Measurements from ENCODE around the gene RAMP3.
A peak's percentile ranks its signal among the peaks of the same experiment; 100 is the strongest.
"Not testable (repeated sequence)": the region's sequence is repeated elsewhere in the genome, so short reads cannot be mapped to it uniquely, and the experiment has no call there.

Gene RAMP3

DNA sequence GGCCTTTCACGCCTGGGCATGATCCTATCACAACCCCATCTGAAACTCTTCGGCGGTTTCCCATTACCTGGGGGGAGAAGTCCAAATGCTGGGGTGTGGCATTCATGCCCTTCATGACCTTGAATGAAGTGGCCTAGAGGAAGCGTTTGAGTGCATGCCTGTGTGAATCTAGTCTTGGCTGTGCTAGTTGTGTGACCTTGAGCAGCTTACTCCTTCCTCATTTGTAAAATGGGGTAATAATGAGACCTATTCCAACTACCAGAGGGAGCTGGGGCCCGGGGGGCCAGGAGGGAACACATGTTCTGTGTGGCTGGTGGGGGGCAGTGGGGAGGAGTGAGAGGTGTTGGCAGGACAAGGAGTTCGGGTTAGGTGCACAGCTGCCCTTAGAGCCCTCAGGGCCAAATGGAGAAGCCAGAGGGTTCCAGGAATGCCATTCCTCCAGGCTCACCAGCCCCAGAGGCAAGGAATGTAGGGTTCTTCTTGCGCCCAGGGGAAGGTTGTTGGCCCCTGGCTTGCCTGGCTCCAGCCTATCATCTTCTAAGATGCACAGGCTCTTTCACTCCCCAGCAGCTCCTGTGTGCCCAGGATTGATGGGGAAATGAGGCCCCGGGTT lies 24.8 kb upstream of the RAMP3 start:
- no peak for DNase-seq

DNA sequence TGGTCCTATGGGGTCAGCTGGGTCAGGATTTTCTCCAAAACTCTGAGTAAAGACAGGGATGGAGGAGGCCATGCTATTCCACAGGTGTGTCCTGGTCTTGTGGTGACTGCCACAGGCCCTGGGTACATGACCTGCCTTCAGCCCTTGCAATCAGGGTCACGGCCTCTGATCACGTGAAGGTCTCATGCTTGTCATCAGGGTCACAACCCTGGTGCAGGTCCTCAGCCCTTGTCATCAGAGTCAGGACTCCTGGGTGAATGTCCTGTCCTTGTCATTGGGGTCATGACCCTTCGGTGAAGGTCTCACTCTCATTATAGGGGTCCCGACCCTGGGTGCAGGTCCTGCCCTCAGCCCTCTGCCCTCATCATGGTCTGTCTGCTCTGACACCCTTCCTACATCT lies 24.2 kb upstream of the RAMP3 start:
- no peak for DNase-seq

- DNase-seq = no peak
Observed at GRCh38 chr7:45133877-45134276, 23.7 kb upstream of the RAMP3 start.

DNA sequence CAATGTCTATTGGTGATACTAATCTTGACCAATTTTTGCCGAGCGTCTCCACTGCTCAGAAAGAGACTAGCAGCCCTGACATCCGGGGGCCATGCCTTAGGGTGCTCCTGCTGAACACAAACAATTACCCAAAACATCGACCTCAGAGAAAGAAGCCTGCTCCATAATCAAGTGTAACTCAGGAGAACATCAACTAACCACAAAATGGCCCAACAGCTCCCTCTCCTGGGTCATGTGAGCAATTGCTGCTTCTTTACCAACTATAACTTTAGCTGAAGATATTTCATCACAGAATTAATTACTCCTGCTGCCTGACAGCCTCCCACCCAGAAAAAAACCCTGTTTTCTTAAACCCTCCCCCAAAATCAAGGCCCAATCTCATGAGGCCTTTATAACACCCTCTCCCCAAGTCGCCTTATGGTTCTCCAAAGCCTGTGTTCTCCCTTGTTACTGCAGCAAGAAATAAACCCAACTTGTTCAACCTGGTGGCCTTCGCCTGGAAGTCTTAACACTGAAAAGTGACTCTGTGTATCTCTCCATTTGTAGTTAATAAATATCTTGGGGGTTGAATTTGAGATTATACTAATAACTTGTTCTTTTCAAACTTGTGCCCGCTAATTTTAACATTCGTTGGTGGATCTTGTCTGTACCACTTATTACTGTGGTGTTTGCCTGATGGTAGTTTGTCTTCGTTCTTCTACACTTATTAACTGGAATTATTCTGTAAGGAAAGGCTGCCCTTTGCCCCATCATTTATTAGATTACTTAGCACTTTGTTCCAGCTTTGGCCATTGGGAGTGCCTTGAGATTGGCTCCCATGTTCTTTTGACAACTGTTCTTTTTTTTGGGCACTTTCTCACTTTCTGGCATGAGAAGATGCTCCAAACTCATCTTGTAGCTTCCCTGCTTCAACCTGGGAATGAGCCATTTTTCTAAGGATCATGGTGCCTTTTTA lies 21.2 kb upstream of the RAMP3 start:
- DNase-seq = peak; percentile 76

DNA sequence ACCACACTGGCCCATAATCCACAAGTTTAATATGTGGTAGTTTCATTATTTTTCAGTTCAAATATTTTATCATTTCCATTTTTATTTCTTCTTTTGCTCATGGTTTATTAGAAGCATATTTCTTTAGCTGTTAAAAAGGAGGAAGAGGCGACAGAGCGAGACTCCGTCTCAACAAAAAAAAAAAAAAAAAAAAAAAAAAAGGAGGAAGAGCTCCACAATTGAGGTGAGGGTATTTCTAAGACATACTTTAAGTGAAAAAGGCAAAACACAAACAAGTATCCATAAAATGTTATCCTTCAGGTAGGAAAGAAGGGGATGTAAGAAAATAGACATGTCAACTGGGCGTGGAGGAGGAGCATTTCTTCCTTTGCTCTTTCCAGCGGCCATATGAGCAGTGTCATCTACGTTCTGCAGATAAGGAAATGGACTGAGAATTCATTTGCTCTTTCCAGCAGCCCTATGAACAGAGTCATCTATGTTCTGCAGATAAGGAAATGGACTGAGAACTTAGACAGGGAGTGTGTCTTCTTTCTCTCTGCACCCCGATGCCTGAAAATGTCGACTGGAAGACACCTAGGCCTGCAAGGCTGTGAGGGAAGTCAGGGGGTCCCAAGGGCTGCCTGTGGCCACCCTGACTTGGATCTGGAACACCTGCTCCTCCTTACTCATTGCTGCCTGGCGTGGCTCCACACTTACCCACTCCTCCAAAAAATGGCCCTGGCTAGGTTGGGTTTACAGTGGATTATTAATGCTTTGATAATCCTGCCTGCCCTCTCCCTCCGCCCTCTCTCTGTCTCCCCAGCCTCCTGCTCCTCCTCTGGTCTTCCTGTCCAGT lies 18.9 kb upstream of the RAMP3 start:
- no peak for DNase-seq

- no peak for DNase-seq
Observed at GRCh38 chr7:45140827-45141226, 16.8 kb upstream of the RAMP3 start.

DNA sequence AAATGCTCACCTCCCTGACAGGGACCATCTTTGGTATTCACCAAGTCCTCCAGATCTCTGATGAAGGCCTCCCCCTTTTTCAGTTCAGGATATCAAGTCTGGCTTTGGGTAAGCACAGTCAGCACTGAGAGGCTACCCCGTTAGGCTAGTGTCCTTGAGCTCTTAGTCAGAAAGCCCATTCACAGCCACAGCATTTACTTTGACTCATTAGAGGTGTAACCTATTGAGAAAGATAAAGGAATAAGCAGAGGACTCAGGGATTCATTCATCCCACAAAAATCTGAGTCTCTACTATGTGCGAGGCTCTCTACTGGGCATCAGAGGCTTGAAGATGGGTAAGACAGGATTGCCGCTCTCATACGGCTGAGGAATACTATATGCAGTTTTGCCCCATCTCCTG lies 14.0 kb upstream of the RAMP3 start:
- DNase-seq = no peak

DNA sequence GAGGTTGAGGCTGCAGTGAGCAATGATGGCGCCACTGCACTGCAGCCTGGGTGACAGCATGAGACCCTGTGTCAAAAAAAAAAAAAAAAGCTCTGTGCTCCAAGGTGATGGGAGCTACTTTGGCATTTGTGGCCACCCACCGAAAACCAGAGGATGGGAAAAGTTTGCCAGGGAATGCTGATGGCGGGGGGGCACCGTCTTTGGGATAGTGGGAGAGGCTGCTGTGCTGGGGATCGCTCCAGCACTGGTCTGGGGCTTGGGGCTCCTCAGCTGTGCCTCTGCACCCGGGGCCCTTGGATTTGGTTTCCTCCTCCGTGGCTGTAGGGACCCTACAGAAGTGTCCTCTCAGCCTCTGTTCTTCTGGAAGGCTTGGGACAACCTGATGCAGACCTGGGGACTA lies 11.7 kb upstream of the RAMP3 start:
- no peak for DNase-seq

- DNase-seq = no peak
Observed at GRCh38 chr7:45146531-45147379, 10.8 kb upstream of the RAMP3 start.

GRCh38 chr7:45147858-45148652 lies 9.5 kb upstream of the RAMP3 start:
- DNase-seq = no peak

DNA sequence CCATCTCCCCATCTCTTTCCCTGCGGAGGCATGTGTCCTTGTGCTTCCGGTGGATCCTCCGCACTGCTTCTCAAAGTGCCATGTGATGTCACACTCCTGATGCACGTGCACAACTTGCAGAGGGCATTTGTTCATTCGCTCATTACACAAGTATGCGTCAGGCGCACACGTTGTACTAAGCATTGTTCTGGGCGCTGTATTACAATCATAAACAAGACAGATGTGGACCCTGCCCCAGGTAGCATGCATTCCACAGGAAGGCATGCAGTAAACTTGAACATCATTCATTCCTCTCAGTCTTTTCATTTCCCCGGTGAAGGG lies 9.0 kb upstream of the RAMP3 start:
- no peak for DNase-seq

DNA sequence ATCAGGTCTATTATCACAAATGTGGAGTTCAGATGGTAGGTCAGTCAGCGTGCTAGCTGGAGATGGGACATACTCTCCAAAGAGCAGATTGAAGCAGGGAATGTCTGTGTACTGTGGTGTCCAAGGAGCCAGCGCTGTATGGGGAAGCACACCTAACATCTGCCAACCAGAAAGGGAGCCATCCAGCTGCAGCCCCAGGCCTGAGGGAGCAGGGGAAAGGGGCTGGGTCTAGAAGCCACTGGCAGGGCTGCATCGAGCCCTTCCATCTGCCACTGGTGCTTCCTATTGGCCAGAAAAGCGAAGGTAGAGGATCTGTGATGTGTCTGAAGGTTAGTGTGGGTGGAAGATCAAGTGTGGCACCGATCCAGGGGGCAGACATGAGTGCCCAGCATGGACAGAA lies 8.0 kb upstream of the RAMP3 start:
- no peak for DNase-seq

GRCh38 chr7:45150199-45150598 lies 7.4 kb upstream of the RAMP3 start:
- DNase-seq = no peak

DNA sequence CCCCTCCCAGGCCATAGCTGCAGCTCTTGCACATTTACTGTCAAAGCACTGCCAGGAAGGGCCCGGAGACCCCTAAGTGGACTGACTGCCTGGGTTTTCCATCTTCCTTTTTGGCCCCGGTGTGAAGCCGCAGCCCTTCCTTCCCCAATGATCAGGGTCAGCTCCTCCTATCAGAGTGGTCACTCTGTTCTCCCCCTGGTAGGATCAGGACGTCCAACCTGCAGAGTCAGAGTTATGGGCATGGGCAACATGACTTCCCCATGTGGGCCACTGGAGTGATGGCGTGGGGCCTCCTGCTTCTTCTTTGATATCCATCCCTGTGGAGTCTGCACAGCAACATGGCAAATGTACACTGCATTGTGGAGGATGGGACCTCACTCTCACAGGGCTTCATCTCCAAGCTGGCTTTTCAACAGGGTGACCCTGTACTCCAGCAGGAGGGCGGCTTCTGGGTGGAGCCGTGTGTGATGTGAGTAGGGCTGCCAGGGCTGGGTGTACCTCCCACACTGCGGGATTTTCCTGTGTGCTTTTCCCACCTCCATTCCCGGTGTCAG lies 6.4 kb upstream of the RAMP3 start:
- DNase-seq = no peak

DNA sequence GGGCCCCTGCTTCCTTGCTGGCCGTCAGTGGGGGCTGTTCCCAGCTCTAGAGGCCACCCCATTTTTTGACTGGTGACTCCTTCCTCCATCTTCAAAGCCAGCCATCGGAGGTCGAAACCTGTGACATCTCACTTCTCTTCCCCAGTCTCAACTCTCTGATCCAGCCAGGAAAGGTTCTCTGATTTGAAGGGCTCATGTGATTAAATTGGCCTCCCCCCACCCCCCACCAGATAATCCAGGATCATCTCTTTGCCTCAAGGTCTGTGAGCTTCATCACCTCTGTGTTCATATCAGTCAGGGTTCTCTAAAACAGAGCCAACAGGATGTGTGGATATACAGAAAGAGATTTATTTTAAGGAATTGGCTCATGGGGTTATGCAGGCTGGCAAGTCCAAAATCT lies 5.6 kb upstream of the RAMP3 start:
- no peak for DNase-seq

GRCh38 chr7:45153233-45153632 lies 4.4 kb upstream of the RAMP3 start:
- DNase-seq = no peak

DNA sequence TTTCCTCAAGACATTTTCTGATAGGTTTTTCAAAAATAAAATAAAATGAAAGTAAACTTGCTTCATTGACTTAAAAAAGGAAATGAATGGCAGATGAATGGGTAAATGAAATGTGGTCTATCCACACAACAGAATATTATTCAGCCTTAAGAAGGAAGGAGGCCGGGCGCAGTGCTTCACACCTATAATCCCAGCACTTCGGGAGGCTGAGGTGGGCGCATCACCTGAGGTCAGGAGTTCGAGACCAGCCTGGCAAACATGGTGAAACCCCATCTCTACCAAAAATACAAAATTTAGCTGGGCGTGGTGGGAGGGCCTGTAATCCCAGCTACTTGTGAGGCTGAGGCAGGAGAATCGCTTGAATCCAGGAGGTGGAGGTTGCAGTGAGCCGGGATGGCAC lies 3.7 kb upstream of the RAMP3 start:
- DNase-seq = not testable (repeated sequence)

DNA sequence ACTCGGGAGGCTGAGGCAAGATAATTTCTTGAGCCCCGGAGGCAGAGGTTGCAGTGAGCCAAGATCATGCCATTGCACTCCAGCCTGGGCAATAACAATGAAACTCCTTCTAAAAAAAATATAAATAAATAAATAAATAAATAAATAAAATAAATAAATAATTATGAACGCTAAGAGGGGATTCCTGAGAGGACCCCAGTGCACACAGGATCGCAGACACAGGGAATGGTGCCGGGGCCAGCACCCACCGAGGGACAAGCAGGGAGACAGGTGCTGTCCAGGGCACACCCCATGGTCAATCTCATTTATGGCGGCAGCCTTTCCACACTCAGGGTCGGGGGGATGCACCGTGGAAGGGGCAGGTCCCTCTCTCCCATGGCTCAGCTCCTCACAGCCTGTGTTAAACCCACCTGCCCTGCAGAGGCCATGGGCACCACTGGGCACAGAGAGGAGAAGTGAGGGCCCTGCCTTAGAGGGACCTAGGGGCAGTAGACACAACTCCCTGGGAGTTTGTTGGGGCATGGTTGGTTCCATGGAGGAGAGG lies 2.2 kb upstream of the RAMP3 start:
- DNase-seq = no peak

DNA sequence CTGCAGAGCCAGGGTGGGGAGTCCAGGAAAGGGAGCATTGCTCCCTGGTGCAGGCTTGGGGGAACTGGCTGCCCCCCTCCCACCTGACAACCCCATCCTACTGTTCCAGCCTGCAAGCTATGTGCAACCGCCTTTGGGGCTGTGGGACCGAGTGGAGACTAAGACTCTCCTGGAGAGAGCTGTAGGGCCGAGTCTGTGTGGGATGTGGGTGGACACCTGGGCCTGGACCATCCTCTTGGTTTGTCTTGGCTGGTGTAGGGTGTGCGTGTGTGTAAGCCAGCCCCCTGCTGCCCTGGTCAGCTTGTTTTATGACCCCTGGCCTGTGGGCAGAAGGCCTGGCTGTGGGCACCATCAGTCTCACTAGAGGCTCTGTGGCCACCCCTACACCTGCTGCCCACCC lies 1.6 kb upstream of the RAMP3 start:
- no peak for DNase-seq

DNA sequence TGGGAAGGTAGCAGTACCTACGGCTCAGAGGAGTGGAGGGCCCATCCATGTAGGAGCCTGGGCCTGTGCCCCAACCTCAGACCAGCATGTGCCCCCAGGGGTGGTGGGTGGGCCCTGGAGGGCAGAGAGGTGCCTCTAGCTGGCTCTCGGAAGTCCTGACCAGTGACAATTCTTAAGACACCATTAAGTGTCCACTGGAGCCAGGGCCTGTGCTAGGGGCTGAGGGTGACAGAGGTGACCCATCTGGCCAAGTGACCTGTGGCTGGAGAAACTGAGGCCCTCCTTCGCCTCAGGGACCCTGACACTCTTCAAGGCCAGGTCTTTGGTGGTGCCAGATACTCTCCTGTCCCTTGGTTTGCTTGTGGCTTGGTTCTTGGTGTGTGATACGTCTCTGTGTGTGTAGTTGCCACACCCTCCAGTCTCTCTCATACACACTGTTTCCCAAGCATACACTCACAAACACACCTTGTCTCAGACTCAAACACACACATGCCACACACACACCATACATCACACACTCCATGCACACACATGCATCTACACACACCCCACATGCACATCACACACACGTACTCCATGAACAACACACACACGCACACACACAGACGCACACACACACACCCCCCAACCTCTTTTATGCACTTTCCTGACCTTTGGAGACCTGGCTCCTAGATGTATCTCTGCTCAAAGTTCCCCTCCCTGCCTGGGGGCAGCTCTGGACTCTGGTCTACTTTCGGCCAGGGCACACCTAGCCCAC lies 897 bp upstream of the RAMP3 start:
- no peak for DNase-seq

DNA sequence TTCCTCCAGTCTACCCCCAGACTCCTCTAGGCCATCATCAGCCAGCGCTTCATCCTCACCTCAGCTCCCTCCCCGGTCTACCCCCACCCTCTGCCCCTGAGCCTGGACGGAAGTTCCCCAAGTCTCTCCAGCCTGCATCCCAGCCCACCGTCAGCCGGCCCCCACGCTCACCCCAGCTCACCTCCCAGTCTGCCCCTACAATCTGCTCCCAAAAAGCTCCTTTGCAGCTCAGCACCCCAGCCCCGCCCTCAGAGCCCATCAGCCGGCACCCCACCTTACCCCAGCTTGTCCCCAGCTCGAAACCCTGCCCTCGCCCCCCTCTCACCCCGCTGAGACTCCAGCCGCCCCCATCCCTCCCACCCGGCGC lies 322 bp upstream of the RAMP3 start:
- no peak for DNase-seq
